Lower lobe of right lung (tissue), 2 donors: ENCODE data around the gene RBM20. TPM values are rescaled to one million over a fixed set of nuclear protein-coding genes. Genes with fewer than 3 reads are reported as not detected.

ENCODE experiments used
- ATAC-seq, 2 donors: fragments of 200-7000 bp; cut with Tn5 transposase; one replicate each; pipeline ENCODE4 v1.9.1; 2020 to 2022; ENCODE audit warnings: mild to moderate bottlenecking in 2 of 2, moderate library complexity in 2 of 2
- DNase-seq: peaks from one replicate; pipeline ENCODE4 v3.0.0-alpha.2; 2020
- H3K27ac ChIP-seq: fragments of 200-600 bp; one replicate; pipeline ENCODE4 v1.8.0; 2022
- H3K27me3 ChIP-seq: fragments of 200-600 bp; one replicate; pipeline ENCODE4 v1.8.0; 2022; ENCODE audit warnings: low read depth
- H3K36me3 ChIP-seq: fragments of 200-600 bp; one replicate; pipeline ENCODE4 v1.8.0; 2022; ENCODE audit warnings: mild to moderate bottlenecking
- H3K4me1 ChIP-seq: fragments of 200-600 bp; one replicate; pipeline ENCODE4 v1.8.0; 2022
- H3K4me3 ChIP-seq: fragments of 200-600 bp; one replicate; pipeline ENCODE4 v1.8.0; 2022; ENCODE audit warnings: mild to moderate bottlenecking
- H3K9me3 ChIP-seq: fragments of 200-600 bp; one replicate; pipeline ENCODE4 v1.8.0; 2022
- CTCF ChIP-seq: fragments of 200-600 bp; IDR thresholded peaks from one replicate; pipeline ENCODE4 v1.8.0; 2022; ENCODE audit warnings: antibody characterized with exemption, mild to moderate bottlenecking
- intact Hi-C: fragments of 100-400 bp; cut with DNase I; formaldehyde crosslinking; loops from one replicate; pipeline ENCODE4 v1.11.0; 2022
- total RNA-seq: library from RNA; stranded (reverse); fragmentation: NEBNext Ultra II Directional; extraction: Animal tissue kit (Norgen Biotek cat#: 25700); gene quantifications from one replicate; pipeline ENCODE4 v1.2.1, GENCODE V29; 2021
- donor health status: DM: no; HTN: yes; CAD: no; lungs with severe emphysema.

Gene RBM20
- total RNA-seq, 1 donor from 2014 or later: 1.0 TPM

- H3K36me3 ChIP-seq: no peaks in the 10 kb centered on the region
- ATAC-seq: no peak
- H3K4me3 ChIP-seq: no peak overlapping the region
- DNase-seq: no peak
- intact Hi-C loops: no loop called here
- TF ChIP-seq CTCF: no peak
- H3K9me3 ChIP-seq: peaks cover 14% of the 10 kb centered on the region
- H3K4me1 ChIP-seq: no peaks in the 10 kb centered on the region
- no peaks in the 10 kb centered on the region for H3K27me3 ChIP-seq
- no peak overlapping the region for H3K27ac ChIP-seq
Measured at GRCh38 chr10:110696436-110696835, 52.3 kb downstream of the RBM20 start.

- DNase-seq: no peak
- ATAC-seq: no peak
- no peaks in the 10 kb centered on the region for H3K36me3 ChIP-seq
- H3K4me3 ChIP-seq: no peak overlapping the region
- intact Hi-C loops: no loop called here
- H3K4me1 ChIP-seq: no peaks in the 10 kb centered on the region
- no peak for TF ChIP-seq CTCF
- no peaks in the 10 kb centered on the region for H3K27me3 ChIP-seq
- no peaks in the 10 kb centered on the region for H3K9me3 ChIP-seq
- H3K27ac ChIP-seq: no peak overlapping the region
Measured at GRCh38 chr10:110698340-110698739, 54.2 kb downstream of the RBM20 start.

DNA sequence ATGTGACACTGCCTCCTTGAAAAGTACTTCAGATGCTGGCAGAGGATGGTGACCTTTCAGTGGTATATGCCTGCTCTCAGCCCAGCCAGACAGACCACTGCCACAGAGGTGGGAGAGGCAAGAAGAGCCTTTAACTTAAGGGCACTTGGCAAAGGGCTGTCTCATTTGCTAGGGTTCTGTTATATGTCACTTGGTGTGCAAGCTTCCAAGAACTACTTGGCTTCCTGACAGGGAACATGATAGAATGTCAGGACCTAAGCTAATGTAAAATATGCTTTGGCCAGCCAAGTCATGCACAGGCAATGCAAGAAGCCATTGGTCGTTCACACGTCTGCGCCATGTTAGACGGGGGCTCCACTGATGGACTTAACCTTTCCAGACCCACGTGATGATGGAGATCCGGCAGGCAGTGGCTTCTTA, 54.7 kb downstream of the RBM20 start:
- Histone ChIP-seq H3K27me3 (no peaks in the 10 kb centered on the region), H3K4me1 (no peaks in the 10 kb centered on the region), H3K9me3 (no peaks in the 10 kb centered on the region), H3K4me3 (no peak overlapping the region), H3K27ac (no peak overlapping the region), H3K36me3 (no peaks in the 10 kb centered on the region)
- ATAC-seq (no peak), DNase-seq (no peak)
- intact Hi-C loops: no loop called here
- no peak for TF ChIP-seq CTCF

DNA sequence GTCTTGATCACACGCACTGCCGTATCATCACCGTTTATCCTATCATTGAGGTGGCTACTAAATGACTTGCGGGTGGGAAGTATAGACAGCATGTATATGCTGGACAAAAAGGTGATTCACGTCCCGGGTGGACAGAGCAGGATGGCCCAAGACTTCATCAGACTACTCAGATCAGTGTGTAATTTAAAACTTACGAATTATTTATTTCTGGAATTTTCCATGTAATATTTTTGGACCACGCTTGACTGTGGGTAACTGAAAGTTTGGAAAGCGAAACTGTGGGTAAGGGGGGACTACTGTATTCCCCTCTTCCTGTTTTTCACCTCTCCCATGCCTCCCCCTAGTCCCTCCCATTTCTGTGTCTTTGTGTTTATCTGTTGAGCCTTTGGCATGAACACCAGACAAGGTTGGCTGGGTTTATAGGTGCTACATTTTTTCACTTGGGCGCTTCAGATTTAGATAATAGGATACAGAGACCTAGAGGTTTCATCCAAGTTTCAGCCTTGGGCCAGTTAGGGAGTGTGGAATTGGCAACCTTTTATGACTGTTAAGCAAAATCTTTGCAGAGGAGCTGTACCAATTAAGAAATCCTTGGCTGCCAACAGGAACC, 55.8 kb downstream of the RBM20 start:
- H3K36me3 ChIP-seq: no peaks in the 10 kb centered on the region
- H3K4me3 ChIP-seq: no peak overlapping the region
- no peak overlapping the region for H3K27ac ChIP-seq
- no peaks in the 10 kb centered on the region for H3K27me3 ChIP-seq
- ATAC-seq (no peak), DNase-seq (no peak)
- no peak for TF ChIP-seq CTCF
- intact Hi-C loops: no loop called here
- H3K4me1 ChIP-seq: no peaks in the 10 kb centered on the region
- H3K9me3 ChIP-seq: no peaks in the 10 kb centered on the region

GRCh38 chr10:110700947-110701616, 56.9 kb downstream of the RBM20 start:
- Histone ChIP-seq H3K4me1 (no peaks in the 10 kb centered on the region), H3K27me3 (no peaks in the 10 kb centered on the region), H3K9me3 (no peaks in the 10 kb centered on the region), H3K4me3 (no peak overlapping the region), H3K27ac (no peak overlapping the region), H3K36me3 (no peaks in the 10 kb centered on the region)
- TF ChIP-seq CTCF: no peak
- no peak for DNase-seq
- intact Hi-C loops: no loop called here
- no peak for ATAC-seq
